Ishikawa (cell line): ENCODE data around the gene DOP1B.

ENCODE experiments used
- CEBPB ChIP-seq: IDR thresholded peaks from 2 replicates; pipeline ENCODE4 v1.6.1; 2012
- CREB1 ChIP-seq: IDR thresholded peaks from 2 replicates; pipeline ENCODE4 v1.6.1; 2012; ENCODE audit warnings: low read depth
- EGR1 ChIP-seq: IDR thresholded peaks from 2 replicates; pipeline ENCODE4 v1.6.1; 2012
- EP300 ChIP-seq: IDR thresholded peaks from 2 replicates; pipeline ENCODE4 v1.6.1; 2012; ENCODE audit warnings: borderline replicate concordance
- FOXM1 ChIP-seq: IDR thresholded peaks from 2 replicates; pipeline ENCODE4 v1.6.1; 2012; ENCODE audit warnings: low read depth, borderline replicate concordance
- MAX ChIP-seq: IDR thresholded peaks from 2 replicates; pipeline ENCODE4 v1.6.1; 2012
- NFIC ChIP-seq: IDR thresholded peaks from 2 replicates; pipeline ENCODE4 v1.6.1; 2012
- RAD21 ChIP-seq: IDR thresholded peaks from 2 replicates; pipeline ENCODE4 v1.6.1; 2012; ENCODE audit warnings: low read depth
- REST ChIP-seq: IDR thresholded peaks from 2 replicates; pipeline ENCODE4 v1.6.1; 2012; ENCODE audit warnings: low read depth, mild to moderate bottlenecking
- TAF1 ChIP-seq: IDR thresholded peaks from 2 replicates; pipeline ENCODE4 v1.6.1; 2012; ENCODE audit warnings: low read depth, mild to moderate bottlenecking
- TCF12 ChIP-seq: IDR thresholded peaks from 2 replicates; pipeline ENCODE4 v1.6.1; 2012; ENCODE audit warnings: low read depth
- TEAD4 ChIP-seq: IDR thresholded peaks from 2 replicates; pipeline ENCODE4 v1.6.1; 2012
- USF1 ChIP-seq: IDR thresholded peaks from 2 replicates; pipeline ENCODE4 v1.6.1; 2012
- YY1 ChIP-seq: IDR thresholded peaks from 2 replicates; pipeline ENCODE4 v1.6.1; 2012; ENCODE audit warnings: low read depth
- ZBTB7A ChIP-seq: IDR thresholded peaks from 2 replicates; pipeline ENCODE4 v1.6.1; 2012; ENCODE audit warnings: low read depth

Gene DOP1B

DNA sequence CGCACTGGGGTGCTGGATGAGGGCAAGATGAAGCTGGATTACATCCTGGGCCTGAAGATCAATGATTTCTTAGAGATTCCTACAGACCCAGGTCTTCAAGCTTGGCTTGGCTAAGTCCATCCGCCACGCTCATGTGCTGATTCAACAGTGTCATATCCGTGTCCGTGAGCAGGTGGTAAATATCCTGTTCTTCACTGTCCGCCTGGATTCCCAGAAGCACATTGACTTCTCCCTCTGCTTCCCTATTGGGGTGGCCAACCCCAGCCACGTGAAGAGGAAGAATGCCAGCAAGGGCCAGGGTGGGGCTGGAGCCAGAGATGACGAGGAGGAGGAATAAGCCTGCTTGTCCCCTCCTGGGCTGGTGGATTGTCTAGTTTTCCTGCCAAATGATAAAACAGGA, 23.9 kb upstream of the DOP1B start:
- TF ChIP-seq TCF12 (no peak), REST (no peak), TEAD4 (no peak), EP300 (no peak), RAD21 (no peak), CEBPB (no peak), ZBTB7A (no peak)

- TF ChIP-seq ZBTB7A: no peak
- TF ChIP-seq YY1: 0 out of 2 replicates have a peak, but pooled peaks have one; percentile 17
- peak; percentile 85 for TF ChIP-seq MAX
- TF ChIP-seq NFIC: 0 out of 2 replicates have a peak, but pooled peaks have one; percentile 47
- TF ChIP-seq EGR1: 0 out of 2 replicates have a peak, but pooled peaks have one; percentile 54
- TF ChIP-seq EP300: no peak
- no peak for TF ChIP-seq CEBPB
Observed at GRCh38 chr21:36134803-36135390, 21.7 kb upstream of the DOP1B start, which contains the start of gene CBR3. Gene CBR3, plus strand, starts transcription at chr21:36135079. Its CDS starts 114 bp downstream, at chr21:36135193.

- no peak for TF ChIP-seq ZBTB7A
- TF ChIP-seq MAX: no peak
- TF ChIP-seq FOXM1: no peak
- no peak; the same call in 1 of the 2 replicates for TF ChIP-seq TCF12
- TF ChIP-seq CREB1: no peak
- TF ChIP-seq EP300: no peak
- no peak for TF ChIP-seq TEAD4
Observed at GRCh38 chr21:36135391-36136102, 21.1 kb upstream of the DOP1B start.

- TF ChIP-seq TAF1: no peak
- TF ChIP-seq ZBTB7A: no peak
- TF ChIP-seq TEAD4: no peak
- no peak for TF ChIP-seq CEBPB
- peak; percentile 92 for TF ChIP-seq RAD21
- no peak for TF ChIP-seq EP300
- no peak for TF ChIP-seq NFIC
- TF ChIP-seq YY1: no peak
- peak; percentile 56 for TF ChIP-seq MAX
- peak; percentile 41; the same call in 1 of the 2 replicates for TF ChIP-seq TCF12
- 0 out of 2 replicates have a peak, but pooled peaks have one; percentile 51 for TF ChIP-seq CREB1
- no peak for TF ChIP-seq FOXM1
- no peak for TF ChIP-seq USF1
- no peak for TF ChIP-seq REST
- no peak for TF ChIP-seq EGR1
Observed at GRCh38 chr21:36141513-36141925, 15.1 kb upstream of the DOP1B start.

GRCh38 chr21:36145259-36145658, 11.4 kb upstream of the DOP1B start:
- TF ChIP-seq YY1 (no peak), CEBPB (no peak), EP300 (no peak), MAX (no peak), ZBTB7A (no peak), USF1 (no peak), REST (no peak), TEAD4 (no peak), NFIC (no peak), EGR1 (no peak), CREB1 (no peak), FOXM1 (no peak), RAD21 (no peak), TCF12 (no peak), TAF1 (no peak)
